Myocyte (in vitro differentiated cells): ENCODE measurements around the gene OR3A2. TPM values are rescaled to one million over a fixed set of nuclear protein-coding genes. Genes with fewer than 3 reads are reported as not detected.
"Not testable (repeated sequence)": the region's sequence is repeated elsewhere in the genome, so short reads cannot be mapped to it uniquely, and the experiment has no call there.

Source experiments
- DNase-seq: peaks from one replicate; pipeline ENCODE4 v3.0.0-alpha.2; 2012; ENCODE audit warnings: low read depth
- polyA plus RNA-seq: library from polyadenylated mRNA; unstranded; fragments of >200 nt; gene quantifications from one replicate; pipeline ENCODE4 v1.2.1, GENCODE V29; 2012; ENCODE audit warnings: missing spikeins
- total RNA-seq: library from RNA; depleted of rRNA; stranded (reverse); fragments of >200 nt; gene quantifications from 2 replicates; pipeline ENCODE4 v1.2.3, GENCODE V29; 2014

Gene OR3A2
- not detected in 2 replicates for total RNA-seq
- not detected for polyA plus RNA-seq

DNA sequence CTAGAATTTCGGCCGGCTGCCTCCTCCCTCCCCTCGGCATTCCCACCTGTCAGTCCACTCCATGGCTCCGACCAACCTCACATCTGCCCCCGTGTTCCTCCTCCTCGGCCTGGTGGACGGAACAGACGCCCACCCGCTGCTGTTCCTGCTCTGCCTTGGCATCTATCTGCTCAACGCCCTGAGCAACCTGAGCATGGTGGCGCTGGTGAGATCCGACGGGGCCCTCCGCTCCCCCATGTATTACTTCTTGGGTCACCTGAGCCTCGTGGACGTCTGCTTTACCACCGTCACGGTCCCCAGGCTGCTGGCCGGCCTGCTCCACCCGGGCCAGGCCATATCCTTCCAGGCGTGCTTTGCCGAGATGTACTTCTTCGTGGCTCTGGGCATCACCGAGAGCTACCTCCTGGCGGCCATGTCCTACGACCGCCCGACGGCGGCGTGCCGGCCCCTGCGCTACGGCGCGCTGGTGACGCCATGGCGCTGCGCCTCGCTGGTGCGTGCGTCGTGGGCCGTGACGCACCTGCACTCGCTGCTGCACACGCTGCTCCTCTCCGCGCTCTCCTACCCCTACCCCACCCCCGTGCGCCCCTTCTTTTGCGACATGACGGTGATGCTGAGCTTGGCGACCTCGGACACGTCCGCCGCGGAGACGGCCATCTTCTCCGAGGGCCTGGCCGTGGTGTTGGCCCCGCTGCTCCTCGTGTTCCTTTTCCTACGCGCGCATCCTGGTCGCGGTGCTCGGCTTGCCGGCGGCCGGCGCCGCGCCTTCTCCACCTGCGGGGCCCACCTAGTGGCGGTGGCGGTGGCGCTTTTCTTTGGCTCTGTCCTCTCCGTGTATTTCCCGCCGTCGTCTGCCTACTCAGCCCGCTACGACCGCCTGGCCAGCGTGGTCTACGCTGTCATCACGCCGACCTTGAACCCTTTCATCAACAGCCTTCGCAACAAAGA is at the start of gene OR3A2:
Gene OR3A2, minus strand, starts transcription at position 440 of the 948 bp plus-strand sequence.
- no peak for DNase-seq

GRCh38 chr17:3433741-3434140 is 47.6 kb upstream of the OR3A2 start, which contains the start of gene OR1E2:
Gene OR1E2 (minus strand): TSS chr17:3433841. CDS start chr17:3433841, 0 bp downstream.
- DNase-seq = no peak

DNA sequence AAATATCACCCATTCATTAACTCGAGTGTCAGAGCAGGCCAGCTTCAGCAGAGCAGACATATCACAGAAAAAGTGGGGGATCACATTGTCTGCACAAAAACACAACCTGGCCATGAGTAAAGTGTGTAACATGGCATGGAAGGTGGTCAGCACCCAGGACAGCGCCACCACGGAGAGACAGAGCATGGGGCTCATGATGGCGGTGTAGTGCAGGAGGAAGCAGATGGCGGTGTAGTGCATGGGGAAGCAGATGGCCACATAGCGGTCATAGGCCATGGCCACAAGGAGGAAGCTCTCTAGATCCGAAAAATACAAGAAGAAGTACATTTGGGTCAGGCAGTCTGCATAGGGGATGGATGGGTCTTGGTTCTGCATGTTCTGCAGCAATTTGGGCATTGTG is 47.1 kb upstream of the OR3A2 start:
- peak; percentile 2 for DNase-seq

GRCh38 chr17:3418222-3418621 is 32.1 kb upstream of the OR3A2 start:
- DNase-seq = no peak

DNA sequence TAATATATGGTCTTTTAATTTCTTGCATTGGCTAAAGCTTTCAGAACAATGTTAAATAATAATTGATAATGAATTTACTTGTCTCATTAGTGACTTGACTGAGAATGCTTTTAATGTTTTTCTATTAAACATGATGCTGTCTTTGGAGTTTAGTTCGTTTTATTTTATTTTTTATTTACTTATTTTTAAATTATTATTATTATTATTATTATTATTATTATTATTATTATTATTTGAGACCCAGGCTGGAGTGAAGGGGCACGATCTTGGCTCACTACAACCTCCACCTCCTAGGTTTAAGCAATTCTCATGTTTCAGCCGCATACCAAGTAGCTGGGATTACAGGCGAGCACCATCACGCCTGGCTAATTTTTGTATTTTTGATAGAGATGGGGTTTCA is 29.5 kb upstream of the OR3A2 start:
- no peak for DNase-seq

GRCh38 chr17:3412216-3412615 is 26.1 kb upstream of the OR3A2 start:
- DNase-seq = not testable (repeated sequence)

GRCh38 chr17:3411070-3411469 is 25.0 kb upstream of the OR3A2 start, which contains the start of gene OR3A3:
Gene OR3A3 (plus strand): TSS chr17:3411370.
- DNase-seq = no peak

DNA sequence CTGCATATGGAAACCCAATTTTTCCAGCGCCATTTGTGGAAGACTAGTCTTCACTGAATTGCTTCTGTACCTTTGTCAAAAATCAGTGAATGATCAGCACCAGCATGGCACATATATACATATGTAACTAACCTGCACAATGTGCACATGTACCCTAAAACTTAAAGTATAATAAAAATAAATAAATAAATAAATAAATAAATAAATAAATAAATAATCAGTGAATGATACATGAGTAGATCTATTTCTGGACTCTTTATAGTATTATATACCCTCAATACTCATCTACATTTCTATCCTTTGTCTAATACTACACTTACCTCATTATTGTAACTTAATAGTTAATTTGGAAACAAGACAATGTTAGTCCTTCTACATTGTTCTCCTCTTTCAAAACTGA is 17.7 kb upstream of the OR3A2 start:
- not testable (repeated sequence) for DNase-seq

- DNase-seq = no peak
These were observed 15.7 kb upstream of the OR3A2 start for GRCh38 chr17:3401786-3402185.

- peak; percentile 2 for DNase-seq
These were observed 13.9 kb upstream of the OR3A2 start for GRCh38 chr17:3400055-3400454.

- DNase-seq = no peak
These were observed 12.2 kb upstream of the OR3A2 start, which contains the start of gene OR1E1 for GRCh38 chr17:3398310-3398709. Gene OR1E1 (minus strand): TSS chr17:3398410. CDS start chr17:3398410, 0 bp downstream.

DNA sequence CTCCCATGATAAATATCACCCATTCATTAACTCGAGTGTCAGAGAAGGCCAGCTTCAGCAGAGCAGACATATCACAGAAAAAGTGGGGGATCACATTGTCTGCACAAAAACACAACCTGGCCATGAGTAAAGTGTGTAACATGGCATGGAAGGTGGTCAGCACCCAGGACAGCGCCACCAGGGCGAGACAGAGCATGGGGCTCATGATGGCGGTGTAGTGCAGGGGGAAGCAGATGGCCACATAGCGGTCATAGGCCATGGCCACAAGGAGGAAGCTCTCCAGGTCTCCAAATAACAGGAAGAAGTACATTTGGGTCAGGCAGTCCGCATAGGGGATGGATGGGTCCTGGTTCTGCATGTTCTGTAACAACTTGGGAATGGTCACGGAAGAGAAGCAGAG is 11.7 kb upstream of the OR3A2 start:
- DNase-seq = peak; percentile 1

DNA sequence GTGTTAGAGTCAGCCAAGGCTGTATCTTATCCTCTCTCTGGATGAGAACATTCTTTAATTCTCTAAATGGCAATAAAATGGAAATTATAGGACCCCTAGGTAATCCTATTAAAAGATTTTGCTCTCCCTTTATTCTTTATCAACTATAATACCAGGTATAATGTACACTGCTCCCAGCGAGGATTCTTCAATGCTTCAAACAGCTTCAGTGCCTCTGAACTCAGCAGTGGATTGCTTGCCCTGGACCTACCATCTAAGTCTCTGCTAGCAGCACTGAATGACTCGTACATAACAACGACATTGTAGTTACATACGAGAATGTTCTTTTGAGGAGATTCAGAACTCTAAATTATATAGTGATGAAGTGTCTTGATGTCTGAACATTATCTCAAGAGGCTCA is 3.7 kb upstream of the OR3A2 start:
- DNase-seq = no peak

DNA sequence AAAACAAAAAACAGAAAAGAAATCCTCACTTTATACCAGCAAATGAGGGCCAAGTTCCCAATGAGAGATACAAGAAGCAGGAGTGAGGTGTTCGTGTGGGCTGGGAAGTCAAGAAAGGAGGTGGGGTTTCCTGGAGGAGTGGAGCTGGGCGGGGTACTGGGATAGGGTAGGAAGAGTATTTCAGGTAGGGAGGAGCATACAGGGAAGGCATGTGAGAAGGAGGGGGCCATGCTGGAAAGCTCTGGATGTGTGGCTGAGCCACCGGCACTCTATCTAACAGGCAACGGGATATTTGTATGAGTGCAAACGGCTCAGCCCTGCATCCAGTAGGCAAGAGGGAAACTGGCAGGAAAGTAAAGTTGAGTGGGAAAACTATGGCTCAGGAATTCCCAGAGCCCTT is 4.2 kb downstream of the OR3A2 start:
- no peak for DNase-seq

GRCh38 chr17:3378321-3378720 is 7.8 kb downstream of the OR3A2 start:
- DNase-seq = no peak

- DNase-seq = not testable (repeated sequence)
These were observed 14.9 kb downstream of the OR3A2 start for GRCh38 chr17:3371167-3371566.

DNA sequence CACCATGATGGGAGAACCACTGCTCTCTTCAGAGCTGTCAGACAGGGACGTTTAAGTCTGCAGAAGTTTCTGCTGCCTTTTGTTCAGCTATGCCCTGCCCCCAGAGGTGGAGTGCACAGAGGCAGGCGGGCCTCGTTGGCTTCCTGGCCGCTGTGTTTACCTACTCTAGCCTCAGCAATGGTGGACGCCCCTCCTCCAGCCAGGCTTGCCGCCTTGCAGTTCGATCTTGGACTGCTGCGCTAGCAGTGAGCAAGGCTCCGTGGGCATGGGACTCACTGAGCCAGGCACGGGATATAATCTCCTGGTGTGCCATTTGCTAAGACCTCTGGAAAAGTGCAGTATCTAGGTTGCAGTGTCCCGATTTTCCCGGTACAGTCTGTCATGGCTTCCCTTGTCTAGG is 43.3 kb downstream of the OR3A2 start:
- not testable (repeated sequence) for DNase-seq

DNA sequence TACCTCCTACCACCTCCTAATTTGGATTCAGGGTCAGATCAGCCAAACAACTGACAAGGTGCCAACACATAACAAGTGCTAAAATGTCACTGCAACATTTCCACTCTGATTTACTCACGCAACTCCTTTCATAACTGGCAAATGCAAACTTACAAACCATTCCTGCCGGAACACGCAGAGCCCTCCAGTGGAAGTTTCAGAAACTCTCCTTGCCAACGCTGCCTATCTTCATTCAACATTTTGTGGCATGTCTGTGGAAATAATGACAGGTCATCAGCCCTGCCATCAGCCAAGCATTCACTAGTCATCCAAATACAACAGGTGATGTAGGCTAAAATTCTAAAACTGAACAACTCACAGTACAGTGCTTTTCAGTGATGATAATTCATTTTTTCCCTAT is 50.2 kb downstream of the OR3A2 start:
- no peak for DNase-seq

DNA sequence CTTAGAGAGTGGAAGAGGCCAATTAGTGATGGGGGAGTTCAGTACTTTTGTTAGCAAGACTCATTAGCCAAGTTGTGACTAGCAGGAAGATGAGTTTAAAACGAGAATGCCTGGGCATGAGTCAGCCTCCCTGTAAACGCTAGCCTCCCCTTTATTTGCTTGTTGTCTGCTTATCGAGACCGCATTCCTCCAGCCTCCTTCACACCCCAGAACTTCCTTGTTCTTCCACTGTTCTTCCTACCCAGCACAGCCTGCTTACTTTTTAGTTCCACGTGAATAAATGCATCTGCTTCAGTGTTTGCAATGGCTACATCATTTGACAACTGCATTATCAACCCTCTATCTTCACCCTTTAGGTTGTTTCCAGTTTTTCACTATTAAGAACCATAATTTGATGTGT is 67.8 kb downstream of the OR3A2 start:
- no peak for DNase-seq

DNA sequence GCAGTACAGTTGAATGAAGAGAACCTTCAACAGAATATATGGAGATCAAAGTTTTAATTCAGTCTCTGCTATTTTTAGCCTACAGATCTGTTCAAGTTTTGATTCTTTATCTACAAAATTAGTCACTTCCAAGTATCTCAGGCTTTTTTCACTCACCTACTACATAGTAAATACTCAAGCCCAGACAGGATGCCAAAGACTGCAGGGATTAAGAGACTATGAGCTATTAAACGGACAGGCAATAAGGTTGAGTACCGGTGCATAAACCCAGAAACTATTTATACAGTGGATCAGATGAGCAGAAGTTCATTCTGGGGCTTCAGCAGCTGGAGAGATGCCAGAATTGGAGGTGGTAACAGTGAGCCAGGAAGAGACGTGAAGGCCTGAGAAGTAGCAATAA is 69.3 kb downstream of the OR3A2 start:
- DNase-seq = no peak

DNA sequence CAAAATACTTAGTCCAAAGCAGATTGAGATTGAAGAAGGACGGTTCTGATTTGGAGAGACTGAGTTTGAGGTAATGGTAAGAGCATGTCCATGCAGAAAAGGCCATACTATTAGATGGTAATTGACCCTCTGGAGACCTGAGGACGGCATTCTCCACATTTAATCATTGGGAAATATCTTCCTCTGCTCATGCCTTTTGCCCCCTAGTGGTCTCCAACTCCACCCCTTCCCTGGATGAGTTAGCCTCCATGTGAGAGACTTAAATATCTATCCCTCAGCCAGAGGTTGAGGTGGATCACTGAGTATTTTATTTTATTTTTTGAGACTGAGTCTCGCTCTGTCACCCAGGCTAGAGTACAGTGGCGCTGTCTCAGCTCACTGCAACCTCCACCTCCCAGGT is 77.5 kb downstream of the OR3A2 start:
- DNase-seq = no peak

DNA sequence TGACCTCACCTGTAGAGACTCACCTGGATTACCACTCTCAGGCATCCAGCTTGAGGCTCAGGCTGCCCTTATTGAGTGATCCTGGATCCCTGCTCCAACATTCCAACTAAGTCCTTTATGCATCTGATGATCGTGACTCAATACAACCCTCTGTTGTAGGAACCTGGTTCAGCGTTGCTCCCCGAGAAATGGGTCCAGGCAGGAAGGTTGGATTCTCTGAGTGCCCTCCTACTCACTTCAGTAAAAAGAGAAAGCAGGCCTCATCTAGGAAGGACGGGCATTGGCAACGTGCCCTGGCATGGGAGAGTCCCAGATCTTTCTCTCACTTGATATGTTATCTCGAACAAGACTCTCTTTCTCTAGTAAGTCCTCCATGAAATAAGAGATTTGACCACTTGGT is 87.8 kb downstream of the OR3A2 start, which contains the start of gene OR3A1:
Gene OR3A1, minus strand, starts transcription at position 101 of the 400 bp plus-strand sequence. CDS start 5,778 bp downstream, outside the sequence.
- no peak for DNase-seq

GRCh38 chr17:3295632-3296031 is 90.5 kb downstream of the OR3A2 start:
- no peak for DNase-seq
